A549 (cell line): Measurements from ENCODE around the gene ASB5.

ENCODE experiments used
- CBX8 ChIP-seq: fragments of 200-600 bp; sonication (generic); IDR thresholded peaks from 2 replicates; pipeline ENCODE4 v1.6.1; 2016
- TF ChIP-seq, protein P1 (sequence below): IDR thresholded peaks from 2 replicates; pipeline ENCODE4 v1.6.1; 2012
- TF ChIP-seq, protein P2 (sequence below): fragments of >200 bp; sonication (Bioruptor Twin); formaldehyde crosslinking; IDR thresholded peaks from 3 replicates; pipeline ENCODE4 v1.5.1; 2016

DNA sequence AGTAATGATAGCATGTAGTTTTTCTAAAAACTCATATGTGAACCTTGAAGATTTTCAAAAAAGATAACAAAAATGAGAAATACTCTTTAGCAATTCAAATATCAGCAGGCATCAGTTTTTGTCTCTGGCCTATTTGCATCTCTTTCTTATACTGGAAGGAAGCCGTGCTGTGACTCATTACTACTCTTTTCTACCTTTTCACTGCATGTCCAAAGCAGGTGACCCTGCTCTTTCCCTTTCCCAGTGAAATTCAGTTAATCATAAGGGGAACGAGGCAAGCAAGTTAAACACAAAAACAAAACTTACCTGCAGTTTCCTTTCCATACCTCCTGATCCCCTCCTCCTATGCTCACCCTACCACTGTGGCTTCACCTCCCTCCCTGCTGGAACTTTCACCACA, 83.0 kb downstream of the ASB5 start:
- TF ChIP-seq, protein P1, sequence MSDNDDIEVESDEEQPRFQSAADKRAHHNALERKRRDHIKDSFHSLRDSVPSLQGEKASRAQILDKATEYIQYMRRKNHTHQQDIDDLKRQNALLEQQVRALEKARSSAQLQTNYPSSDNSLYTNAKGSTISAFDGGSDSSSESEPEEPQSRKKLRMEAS = no peak
- TF ChIP-seq, protein P2, sequence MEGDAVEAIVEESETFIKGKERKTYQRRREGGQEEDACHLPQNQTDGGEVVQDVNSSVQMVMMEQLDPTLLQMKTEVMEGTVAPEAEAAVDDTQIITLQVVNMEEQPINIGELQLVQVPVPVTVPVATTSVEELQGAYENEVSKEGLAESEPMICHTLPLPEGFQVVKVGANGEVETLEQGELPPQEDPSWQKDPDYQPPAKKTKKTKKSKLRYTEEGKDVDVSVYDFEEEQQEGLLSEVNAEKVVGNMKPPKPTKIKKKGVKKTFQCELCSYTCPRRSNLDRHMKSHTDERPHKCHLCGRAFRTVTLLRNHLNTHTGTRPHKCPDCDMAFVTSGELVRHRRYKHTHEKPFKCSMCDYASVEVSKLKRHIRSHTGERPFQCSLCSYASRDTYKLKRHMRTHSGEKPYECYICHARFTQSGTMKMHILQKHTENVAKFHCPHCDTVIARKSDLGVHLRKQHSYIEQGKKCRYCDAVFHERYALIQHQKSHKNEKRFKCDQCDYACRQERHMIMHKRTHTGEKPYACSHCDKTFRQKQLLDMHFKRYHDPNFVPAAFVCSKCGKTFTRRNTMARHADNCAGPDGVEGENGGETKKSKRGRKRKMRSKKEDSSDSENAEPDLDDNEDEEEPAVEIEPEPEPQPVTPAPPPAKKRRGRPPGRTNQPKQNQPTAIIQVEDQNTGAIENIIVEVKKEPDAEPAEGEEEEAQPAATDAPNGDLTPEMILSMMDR = no peak
- TF ChIP-seq CBX8 = no peak
